Right atrium auricular region (tissue), 2 donors: ENCODE data around the gene SNX20. TPM values are rescaled to one million over a fixed set of nuclear protein-coding genes. Genes with fewer than 3 reads are reported as not detected.
A peak's percentile ranks its signal among the peaks of the same experiment; 100 is the strongest.

Source experiments
- DNase-seq: peaks from one replicate; pipeline ENCODE4 v3.0.0-alpha.2; 2019; ENCODE audit warnings: low spot score
- H3K27ac ChIP-seq, 2 donors: fragments of 200-600 bp; sonication (generic); 1 replicate in 1 of 2; 2 replicates in 1 of 2; pipeline ENCODE4 v1.5.1; 2016 to 2019
- H3K27me3 ChIP-seq, 2 donors: fragments of 200-600 bp; sonication (generic); one replicate each; pipeline versions ENCODE4 v1.5.1 to v1.6.0; 2017 to 2019
- H3K36me3 ChIP-seq: fragments of 200-600 bp; sonication (generic); one replicate; pipeline ENCODE4 v1.5.1; 2016
- H3K4me1 ChIP-seq, 2 donors: fragments of 200-600 bp; sonication (generic); one replicate each; pipeline versions ENCODE4 v1.5.1 to v1.6.0; 2017 to 2019
- H3K4me3 ChIP-seq, 2 donors: fragments of 200-600 bp; sonication (generic); 1 replicate in 1 of 2; 2 replicates in 1 of 2; pipeline ENCODE4 v1.5.1; 2017 to 2019; ENCODE audit warnings: mild to moderate bottlenecking in 1 of 2, moderate library complexity in 1 of 2
- H3K9me3 ChIP-seq, 2 donors: fragments of 200-600 bp; sonication (generic); one replicate each; pipeline ENCODE4 v1.5.1; 2019
- total RNA-seq, 2 donors: library from RNA; depleted of rRNA; stranded (reverse); fragments of >200 nt; gene quantifications; one replicate each; pipeline ENCODE4 v1.1.0, GENCODE V29; 2016
- TF ChIP-seq, protein P1 (sequence below), 2 donors: fragments of 200-600 bp; sonication (generic); IDR thresholded peaks; one replicate each; pipeline ENCODE4 v1.5.1; 2019; ENCODE audit warnings: antibody characterized with exemption in 2 of 2

Gene SNX20
- total RNA-seq, 2 donors from 2014 or later = 0.89 to 1.9 TPM

DNA sequence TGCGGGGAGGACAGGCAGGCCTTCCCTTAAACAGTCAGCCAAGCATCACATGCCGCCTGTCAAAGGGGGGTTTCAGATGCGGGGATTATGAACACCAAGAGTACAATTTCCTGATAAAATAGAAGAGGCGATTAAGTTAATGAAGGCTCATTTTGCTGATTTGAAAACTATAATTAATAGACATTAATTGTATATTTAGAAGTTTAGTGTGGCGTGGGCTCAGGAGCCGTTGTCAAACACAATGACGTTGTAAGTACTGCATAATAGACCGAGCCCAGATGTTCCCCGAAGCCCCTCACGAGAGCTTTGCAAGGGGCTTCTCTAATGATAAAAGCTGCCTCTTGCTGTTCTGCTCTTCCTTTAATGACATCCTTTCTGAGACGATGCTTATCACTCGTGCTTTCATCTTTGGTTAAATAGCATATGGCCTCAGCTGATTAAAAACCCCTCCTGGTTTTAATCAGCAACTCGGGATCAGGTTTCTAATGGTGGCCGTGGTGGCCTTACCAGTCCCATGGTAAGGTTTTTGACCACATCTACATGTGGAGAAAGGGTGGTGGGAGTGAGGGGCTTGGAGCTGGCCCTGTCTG is 28.2 kb downstream of the SNX20 start:
- H3K36me3 ChIP-seq = no peaks in the 10 kb centered on the region
- H3K27me3 ChIP-seq = no peaks in the 10 kb centered on the region
- no peak overlapping the region for H3K4me3 ChIP-seq
- H3K4me1 ChIP-seq = no peaks in the 10 kb centered on the region
- DNase-seq = no peak
- no peaks in the 10 kb centered on the region for H3K9me3 ChIP-seq
- no peak overlapping the region for H3K27ac ChIP-seq
- TF ChIP-seq, protein P1, sequence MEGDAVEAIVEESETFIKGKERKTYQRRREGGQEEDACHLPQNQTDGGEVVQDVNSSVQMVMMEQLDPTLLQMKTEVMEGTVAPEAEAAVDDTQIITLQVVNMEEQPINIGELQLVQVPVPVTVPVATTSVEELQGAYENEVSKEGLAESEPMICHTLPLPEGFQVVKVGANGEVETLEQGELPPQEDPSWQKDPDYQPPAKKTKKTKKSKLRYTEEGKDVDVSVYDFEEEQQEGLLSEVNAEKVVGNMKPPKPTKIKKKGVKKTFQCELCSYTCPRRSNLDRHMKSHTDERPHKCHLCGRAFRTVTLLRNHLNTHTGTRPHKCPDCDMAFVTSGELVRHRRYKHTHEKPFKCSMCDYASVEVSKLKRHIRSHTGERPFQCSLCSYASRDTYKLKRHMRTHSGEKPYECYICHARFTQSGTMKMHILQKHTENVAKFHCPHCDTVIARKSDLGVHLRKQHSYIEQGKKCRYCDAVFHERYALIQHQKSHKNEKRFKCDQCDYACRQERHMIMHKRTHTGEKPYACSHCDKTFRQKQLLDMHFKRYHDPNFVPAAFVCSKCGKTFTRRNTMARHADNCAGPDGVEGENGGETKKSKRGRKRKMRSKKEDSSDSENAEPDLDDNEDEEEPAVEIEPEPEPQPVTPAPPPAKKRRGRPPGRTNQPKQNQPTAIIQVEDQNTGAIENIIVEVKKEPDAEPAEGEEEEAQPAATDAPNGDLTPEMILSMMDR (IDR thresholded peaks at IDR 0.05) = no peak

DNA sequence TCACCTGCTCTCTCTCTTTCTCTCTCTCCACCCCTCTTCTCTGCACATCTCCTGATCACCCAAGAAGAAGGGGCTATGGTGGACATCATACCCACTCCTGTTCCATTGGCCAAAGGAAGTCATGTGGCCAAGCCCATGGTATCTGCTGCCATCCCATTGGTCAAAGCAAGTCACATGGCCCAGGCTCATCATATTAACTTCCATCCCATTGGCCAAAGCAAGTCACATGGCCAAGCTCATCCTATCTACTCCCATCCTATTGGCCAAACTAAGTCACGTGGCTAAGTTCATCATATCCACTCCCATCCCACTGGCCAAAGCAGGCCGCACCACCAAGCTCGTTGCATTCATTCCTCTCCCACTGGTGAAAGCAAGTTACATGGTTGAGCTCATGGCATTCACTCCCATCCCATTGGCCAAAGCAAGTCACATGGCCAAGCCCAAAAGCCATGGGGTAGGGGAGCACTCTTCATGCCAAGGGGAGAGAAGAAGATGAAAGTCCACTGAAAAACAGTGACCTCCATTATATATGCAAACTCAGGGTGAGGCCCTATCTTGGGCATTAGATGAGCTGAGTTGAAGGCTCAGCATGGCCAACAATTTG is 29.2 kb downstream of the SNX20 start:
- no peak for DNase-seq
- TF ChIP-seq, protein P1 (IDR thresholded peaks at IDR 0.05) = no peak
- no peaks in the 10 kb centered on the region for H3K9me3 ChIP-seq
- H3K4me1 ChIP-seq = no peaks in the 10 kb centered on the region
- no peak overlapping the region for H3K27ac ChIP-seq
- no peaks in the 10 kb centered on the region for H3K27me3 ChIP-seq
- H3K4me3 ChIP-seq = no peak overlapping the region
- H3K36me3 ChIP-seq = no peaks in the 10 kb centered on the region

DNA sequence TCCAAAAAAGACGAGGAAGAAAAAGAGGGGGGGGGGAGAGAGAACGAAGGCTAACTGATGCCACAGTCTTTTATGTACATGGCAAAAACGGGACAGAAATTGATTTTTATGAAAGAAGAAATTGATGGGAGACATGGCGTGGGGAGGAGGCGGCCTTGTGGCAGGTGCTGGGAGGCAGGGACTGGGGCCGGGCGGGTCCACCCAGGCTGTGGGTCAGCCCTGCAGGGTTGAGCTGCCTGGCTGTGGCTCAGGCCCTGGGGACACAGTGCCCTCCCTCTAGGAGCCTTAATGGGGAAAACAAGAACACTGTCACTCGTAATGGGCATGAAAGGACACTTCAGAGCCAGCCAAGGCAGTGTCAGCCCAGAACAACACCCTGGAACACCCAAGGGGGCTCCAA is 34.8 kb downstream of the SNX20 start:
- Histone ChIP-seq H3K36me3 (no peaks in the 10 kb centered on the region), H3K27ac (no peak overlapping the region), H3K9me3 (no peaks in the 10 kb centered on the region), H3K27me3 (no peaks in the 10 kb centered on the region), H3K4me1 (no peaks in the 10 kb centered on the region), H3K4me3 (no peak overlapping the region)
- TF ChIP-seq, protein P1 (IDR thresholded peaks at IDR 0.05) = no peak
- DNase-seq = no peak

DNA sequence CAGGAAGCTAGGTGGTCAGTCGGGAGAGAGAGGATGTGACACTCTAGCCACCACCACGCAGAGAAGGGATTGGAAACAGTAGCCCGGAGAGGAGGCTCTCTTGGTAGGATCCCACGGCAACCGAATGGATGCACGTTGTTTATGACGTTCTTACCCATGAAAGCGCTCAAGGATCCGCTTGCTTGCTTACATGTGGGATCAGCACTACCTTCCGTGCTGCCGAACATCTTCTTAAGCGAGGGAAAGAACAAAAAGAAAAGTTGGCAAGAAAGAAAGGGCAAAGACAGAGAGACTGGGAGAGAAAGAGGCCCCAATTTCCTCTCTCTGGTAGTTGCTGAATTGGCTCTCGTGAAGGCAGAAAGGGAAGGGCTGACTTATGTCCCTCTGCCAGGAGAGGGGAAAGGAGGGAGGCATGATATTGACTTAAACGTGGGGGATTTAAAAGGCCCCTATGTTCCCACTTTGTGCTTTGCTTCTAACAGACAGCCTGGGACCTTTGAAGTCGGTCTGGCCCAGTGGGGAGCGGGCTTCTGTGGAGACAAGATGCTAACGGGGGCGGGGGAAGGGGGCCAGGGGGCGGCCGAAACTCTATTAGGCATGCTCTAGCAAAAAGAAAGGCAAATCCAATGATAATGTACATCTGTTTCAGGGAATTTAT is 35.4 kb downstream of the SNX20 start:
- Histone ChIP-seq H3K4me3 (no peak overlapping the region), H3K4me1 (no peaks in the 10 kb centered on the region), H3K27ac (no peak overlapping the region), H3K9me3 (no peaks in the 10 kb centered on the region), H3K27me3 (no peaks in the 10 kb centered on the region), H3K36me3 (no peaks in the 10 kb centered on the region)
- TF ChIP-seq, protein P1 (IDR thresholded peaks at IDR 0.05) = no peak
- no peak for DNase-seq

DNA sequence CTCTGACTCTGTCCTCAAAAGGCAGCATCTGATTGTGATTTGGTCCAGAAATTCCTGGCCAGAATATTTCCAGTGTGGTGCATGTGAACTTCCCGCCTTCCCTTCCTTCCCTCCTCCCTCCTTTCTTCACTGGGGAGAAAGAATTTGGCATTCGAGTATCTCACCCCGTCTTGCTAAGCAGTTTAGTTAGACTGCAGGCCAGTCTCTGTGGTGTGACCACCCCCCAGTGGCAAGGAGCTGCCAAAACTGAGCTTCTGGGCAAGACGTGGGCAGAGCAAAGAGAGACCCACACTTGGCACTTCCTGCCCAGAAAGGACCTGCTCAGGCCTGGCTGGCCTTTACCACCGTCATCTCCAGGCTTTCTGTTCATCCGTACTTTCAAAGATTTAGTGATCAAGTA is 36.4 kb downstream of the SNX20 start:
- Histone ChIP-seq H3K4me3 (no peak overlapping the region), H3K36me3 (no peaks in the 10 kb centered on the region), H3K27ac (no peak overlapping the region), H3K4me1 (no peaks in the 10 kb centered on the region), H3K27me3 (no peaks in the 10 kb centered on the region), H3K9me3 (no peaks in the 10 kb centered on the region)
- TF ChIP-seq, protein P1 (IDR thresholded peaks at IDR 0.05) = peak in 1 of 2 donors; percentile 46
- no peak for DNase-seq
